C4-2B (cell line): ENCODE data around the gene KANK2.

Experiments used
- ZFX ChIP-seq: fragments of 450-650 bp; IDR thresholded peaks from 2 replicates; pipeline ENCODE4 v1.6.1; 2017
- TF ChIP-seq, protein P1 (sequence below): fragments of 450-650 bp; conservative IDR thresholded peaks from 2 replicates; pipeline ENCODE4 v1.5.1; 2017; ENCODE audit warnings: mild to moderate bottlenecking

DNA sequence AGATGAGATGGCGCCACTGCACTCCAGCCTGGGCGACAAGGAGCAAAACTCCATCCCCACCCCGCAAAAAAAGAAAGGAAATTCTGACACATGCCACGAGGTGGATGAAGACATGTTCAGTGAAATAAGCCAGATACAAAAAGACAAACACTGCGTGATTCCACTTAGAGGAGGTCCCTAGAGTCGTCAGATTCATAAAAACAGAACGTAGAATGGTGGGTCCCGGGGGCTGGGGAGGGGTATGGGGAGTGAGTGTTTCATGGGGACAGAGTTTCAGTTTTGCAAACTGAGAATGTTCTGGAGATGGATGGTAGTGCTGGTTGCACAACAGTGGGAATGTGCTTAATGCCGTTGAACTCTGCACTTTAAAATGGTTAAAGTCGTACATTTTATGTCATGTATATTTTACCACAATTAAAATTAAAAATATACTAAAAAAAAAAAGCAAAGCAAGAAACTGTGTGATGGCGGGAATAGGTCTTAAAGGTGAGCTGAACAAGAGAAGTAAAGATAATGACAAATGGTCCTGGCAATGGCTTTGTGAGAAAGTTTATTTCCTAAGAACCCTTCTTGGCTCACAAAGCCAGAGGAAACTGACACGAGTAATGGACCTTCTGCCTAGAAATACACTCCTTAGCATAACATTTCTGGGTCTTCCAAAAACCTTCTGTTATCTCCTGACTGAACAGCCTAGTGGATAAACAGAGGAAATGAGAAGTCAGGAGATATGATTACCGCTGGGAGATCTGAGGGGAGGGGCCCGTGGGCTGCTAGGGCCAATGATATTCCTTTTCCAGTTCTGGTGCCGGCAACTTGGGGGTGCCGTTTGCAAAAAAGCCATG is 37.5 kb downstream of the KANK2 start:
- TF ChIP-seq, protein P1, sequence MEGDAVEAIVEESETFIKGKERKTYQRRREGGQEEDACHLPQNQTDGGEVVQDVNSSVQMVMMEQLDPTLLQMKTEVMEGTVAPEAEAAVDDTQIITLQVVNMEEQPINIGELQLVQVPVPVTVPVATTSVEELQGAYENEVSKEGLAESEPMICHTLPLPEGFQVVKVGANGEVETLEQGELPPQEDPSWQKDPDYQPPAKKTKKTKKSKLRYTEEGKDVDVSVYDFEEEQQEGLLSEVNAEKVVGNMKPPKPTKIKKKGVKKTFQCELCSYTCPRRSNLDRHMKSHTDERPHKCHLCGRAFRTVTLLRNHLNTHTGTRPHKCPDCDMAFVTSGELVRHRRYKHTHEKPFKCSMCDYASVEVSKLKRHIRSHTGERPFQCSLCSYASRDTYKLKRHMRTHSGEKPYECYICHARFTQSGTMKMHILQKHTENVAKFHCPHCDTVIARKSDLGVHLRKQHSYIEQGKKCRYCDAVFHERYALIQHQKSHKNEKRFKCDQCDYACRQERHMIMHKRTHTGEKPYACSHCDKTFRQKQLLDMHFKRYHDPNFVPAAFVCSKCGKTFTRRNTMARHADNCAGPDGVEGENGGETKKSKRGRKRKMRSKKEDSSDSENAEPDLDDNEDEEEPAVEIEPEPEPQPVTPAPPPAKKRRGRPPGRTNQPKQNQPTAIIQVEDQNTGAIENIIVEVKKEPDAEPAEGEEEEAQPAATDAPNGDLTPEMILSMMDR: no peak
- no peak for TF ChIP-seq ZFX
